Prostate gland (tissue), 2 donors: ENCODE data around the gene FCN2.

Experiments used
- POLR2A ChIP-seq: fragments of 450-650 bp; IDR thresholded peaks from one replicate; pipeline ENCODE4 v1.6.1; 2016; ENCODE audit warnings: antibody characterized with exemption, mild to moderate bottlenecking
- POLR2AphosphoS5 ChIP-seq: sonication (generic); formaldehyde crosslinking; IDR thresholded peaks from one replicate; pipeline ENCODE4 v1.6.1; 2017; ENCODE audit warnings: antibody characterized with exemption
- TF ChIP-seq, protein P1 (sequence below), 4 experiments: fragments of 200-600 bp in 2 of 4; fragments of 450-650 bp in 2 of 4; sonication (generic) in 2 of 4; IDR thresholded peaks; 1 replicate in 3 of 4; 2 replicates in 1 of 4; pipeline ENCODE4 v1.5.1; 2016 to 2019; ENCODE audit warnings: antibody characterized with exemption in 4 of 4, mild to moderate bottlenecking in 2 of 4, moderate library complexity in 2 of 4

DNA sequence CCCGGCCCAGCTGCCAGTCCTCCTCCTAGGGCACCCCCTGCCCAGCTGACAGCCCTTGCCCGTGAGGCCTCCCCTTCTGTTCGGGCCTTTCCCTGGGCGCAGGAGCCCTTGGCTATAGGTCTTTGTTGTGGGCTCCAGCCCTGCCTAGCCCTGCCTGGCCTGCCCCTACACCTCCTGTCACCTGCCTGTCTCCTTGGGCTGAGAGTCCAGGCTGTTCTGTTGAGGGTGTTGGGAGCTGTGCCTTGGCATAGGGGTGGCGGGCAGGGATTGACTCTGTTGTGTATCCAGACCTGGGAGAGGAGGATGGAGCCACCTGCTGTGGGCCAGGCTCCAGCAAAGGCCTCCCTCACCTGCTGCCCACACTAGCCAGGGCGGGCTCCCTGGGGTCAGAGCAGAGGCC lies 11.6 kb downstream of the FCN2 start:
- TF ChIP-seq, protein P1, sequence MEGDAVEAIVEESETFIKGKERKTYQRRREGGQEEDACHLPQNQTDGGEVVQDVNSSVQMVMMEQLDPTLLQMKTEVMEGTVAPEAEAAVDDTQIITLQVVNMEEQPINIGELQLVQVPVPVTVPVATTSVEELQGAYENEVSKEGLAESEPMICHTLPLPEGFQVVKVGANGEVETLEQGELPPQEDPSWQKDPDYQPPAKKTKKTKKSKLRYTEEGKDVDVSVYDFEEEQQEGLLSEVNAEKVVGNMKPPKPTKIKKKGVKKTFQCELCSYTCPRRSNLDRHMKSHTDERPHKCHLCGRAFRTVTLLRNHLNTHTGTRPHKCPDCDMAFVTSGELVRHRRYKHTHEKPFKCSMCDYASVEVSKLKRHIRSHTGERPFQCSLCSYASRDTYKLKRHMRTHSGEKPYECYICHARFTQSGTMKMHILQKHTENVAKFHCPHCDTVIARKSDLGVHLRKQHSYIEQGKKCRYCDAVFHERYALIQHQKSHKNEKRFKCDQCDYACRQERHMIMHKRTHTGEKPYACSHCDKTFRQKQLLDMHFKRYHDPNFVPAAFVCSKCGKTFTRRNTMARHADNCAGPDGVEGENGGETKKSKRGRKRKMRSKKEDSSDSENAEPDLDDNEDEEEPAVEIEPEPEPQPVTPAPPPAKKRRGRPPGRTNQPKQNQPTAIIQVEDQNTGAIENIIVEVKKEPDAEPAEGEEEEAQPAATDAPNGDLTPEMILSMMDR (IDR thresholded peaks at IDR 0.05): no peak
- no peak for TF ChIP-seq POLR2AphosphoS5
- TF ChIP-seq POLR2A: no peak
